ENCODE results near the gene CCT5.

The CCT5 gene

DNA sequence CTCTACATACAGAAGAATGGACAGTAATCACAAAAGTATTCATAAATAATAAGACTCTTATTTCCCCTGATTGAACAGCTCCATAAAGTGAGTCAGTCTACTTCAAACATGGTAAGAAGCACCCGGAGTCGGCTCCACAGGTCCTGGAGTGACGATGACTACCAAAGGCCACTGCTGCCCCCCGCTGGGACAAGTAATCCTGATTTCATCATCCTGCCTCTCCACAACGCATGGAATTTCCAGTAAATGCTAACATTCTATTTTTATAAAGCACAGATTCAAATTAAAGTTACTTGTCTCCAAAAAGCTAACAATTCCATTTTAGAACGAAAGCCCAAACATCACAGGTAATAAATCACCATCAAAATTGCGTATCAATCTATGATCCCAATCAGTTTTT lies 16.6 kb upstream of the CCT5 start (continued):
- 0 out of 2 replicates have a peak, but pooled peaks have one; percentile 56 for TF ChIP-seq ZNF513 (tag by site-specific recombination; IDR thresholded peaks at IDR 0.05)
- TF ChIP-seq SCRT2 (tag by site-specific recombination; IDR thresholded peaks at IDR 0.05): peak; percentile 91
- peak; percentile 78 for TF ChIP-seq SCRT1 (tag by site-specific recombination; IDR thresholded peaks at IDR 0.05; ENCODE audit: borderline replicate concordance)
- 0 out of 2 replicates have a peak, but pooled peaks have one; percentile 34 for TF ChIP-seq ZNF10 (tag by site-specific recombination; IDR thresholded peaks at IDR 0.05)
- no peak for TF ChIP-seq ZNF423 (tag by site-specific recombination; IDR thresholded peaks at IDR 0.05)
- TF ChIP-seq ZNF654 (tag by site-specific recombination; IDR thresholded peaks at IDR 0.05; ENCODE audit: low read depth): peak; percentile 64
- 0 out of 2 replicates have a peak, but pooled peaks have one; percentile 12 for TF ChIP-seq ZNF518A (tag by site-specific recombination; conservative IDR thresholded peaks at IDR 0.05; ENCODE audit: low read depth)
- TF ChIP-seq ZNF274 (IDR thresholded peaks at IDR 0.05; ENCODE audit: low read length): no peak
- TF ChIP-seq ZNF274 (tag by site-specific recombination; IDR thresholded peaks at IDR 0.05; ENCODE audit: borderline replicate concordance): no peak

DNA sequence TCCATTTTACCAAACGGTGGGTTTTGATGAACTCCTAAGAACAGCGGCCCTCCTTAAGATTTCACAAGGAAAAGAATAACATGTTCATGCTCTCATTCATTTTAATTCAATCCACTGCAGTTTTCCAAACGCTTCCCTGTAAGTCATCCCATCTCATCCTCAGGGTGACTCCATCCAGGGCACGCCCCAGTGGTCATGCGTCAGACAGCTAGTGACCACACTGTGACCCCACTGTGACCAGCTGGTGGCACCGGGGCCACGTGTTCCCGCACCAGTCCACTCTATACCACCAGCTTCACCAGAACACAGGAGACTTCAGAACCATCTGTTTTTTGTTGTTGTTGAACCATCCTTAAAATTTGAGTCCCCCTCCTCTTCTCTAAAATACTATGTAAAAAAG lies 14.7 kb upstream of the CCT5 start:
- ChIA-PET POLR2A (no interaction called here), CTCF (interaction anchor here (0.7 kb wide), 1 partner anchor 99 kb away, joined by 5 read pairs; no protein-coding TSS in a partner anchor)
- H3K9me3 ChIP-seq (ENCODE audit: control insufficient read depth, insufficient read depth, low read depth, low read length): no peaks in the 10 kb centered on the region
- no peak for TF ChIP-seq ZNF596 (tag by site-specific recombination; IDR thresholded peaks at IDR 0.05)
- TF ChIP-seq PRDM10 (tag by site-specific recombination; IDR thresholded peaks at IDR 0.05): no peak
- no peak for TF ChIP-seq ZNF248 (tag by site-specific recombination; IDR thresholded peaks at IDR 0.05)
- TF ChIP-seq ZNF677 (tag by site-specific recombination; IDR thresholded peaks at IDR 0.05): no peak
- TF ChIP-seq, protein P1, sequence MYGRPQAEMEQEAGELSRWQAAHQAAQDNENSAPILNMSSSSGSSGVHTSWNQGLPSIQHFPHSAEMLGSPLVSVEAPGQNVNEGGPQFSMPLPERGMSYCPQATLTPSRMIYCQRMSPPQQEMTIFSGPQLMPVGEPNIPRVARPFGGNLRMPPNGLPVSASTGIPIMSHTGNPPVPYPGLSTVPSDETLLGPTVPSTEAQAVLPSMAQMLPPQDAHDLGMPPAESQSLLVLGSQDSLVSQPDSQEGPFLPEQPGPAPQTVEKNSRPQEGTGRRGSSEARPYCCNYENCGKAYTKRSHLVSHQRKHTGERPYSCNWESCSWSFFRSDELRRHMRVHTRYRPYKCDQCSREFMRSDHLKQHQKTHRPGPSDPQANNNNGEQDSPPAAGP (tag by site-specific recombination; IDR thresholded peaks at IDR 0.05): no peak
- TF ChIP-seq ZNF169 (tag by site-specific recombination; IDR thresholded peaks at IDR 0.05): no peak
- no peak for TF ChIP-seq ZNF266 (tag by site-specific recombination; IDR thresholded peaks at IDR 0.05; ENCODE audit: low read depth)
- no peak for TF ChIP-seq ZBTB21 (tag by site-specific recombination; IDR thresholded peaks at IDR 0.05)
- TF ChIP-seq, protein P2, sequence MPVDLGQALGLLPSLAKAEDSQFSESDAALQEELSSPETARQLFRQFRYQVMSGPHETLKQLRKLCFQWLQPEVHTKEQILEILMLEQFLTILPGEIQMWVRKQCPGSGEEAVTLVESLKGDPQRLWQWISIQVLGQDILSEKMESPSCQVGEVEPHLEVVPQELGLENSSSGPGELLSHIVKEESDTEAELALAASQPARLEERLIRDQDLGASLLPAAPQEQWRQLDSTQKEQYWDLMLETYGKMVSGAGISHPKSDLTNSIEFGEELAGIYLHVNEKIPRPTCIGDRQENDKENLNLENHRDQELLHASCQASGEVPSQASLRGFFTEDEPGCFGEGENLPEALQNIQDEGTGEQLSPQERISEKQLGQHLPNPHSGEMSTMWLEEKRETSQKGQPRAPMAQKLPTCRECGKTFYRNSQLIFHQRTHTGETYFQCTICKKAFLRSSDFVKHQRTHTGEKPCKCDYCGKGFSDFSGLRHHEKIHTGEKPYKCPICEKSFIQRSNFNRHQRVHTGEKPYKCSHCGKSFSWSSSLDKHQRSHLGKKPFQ (tag by site-specific recombination; IDR thresholded peaks at IDR 0.05): no peak
- H3K4me3 ChIP-seq (ENCODE audit: low read depth, low read length): no peak overlapping the region
- peaks cover 7 to 19% of the 10 kb centered on the region in 2 experiments for H3K36me3 ChIP-seq (ENCODE audit: control insufficient read depth in 2 of 2, insufficient read depth in 1 of 2, low read length in 2 of 2)
- no peaks in the 10 kb centered on the region for H3K4me1 ChIP-seq (ENCODE audit: control insufficient read depth, insufficient read depth, low read length)
- H3K27ac ChIP-seq (ENCODE audit: extremely low read depth, low read depth, low read length): no peak overlapping the region
